Neural cell (in vitro differentiated cells): ENCODE data around the gene ACOXL. TPM values are rescaled to one million over a fixed set of nuclear protein-coding genes. Genes with fewer than 3 reads are reported as not detected.

ENCODE experiments used
- H2AFZ ChIP-seq: fragments of 200-600, 300-800 bp; sonication (generic), shearing (Covaris generic); 2 replicates; pipeline ENCODE4 v1.6.0; 2014; ENCODE audit warnings: low read depth, mild to moderate bottlenecking, antibody characterized with exemption, low read length, moderate library complexity
- H3F3A ChIP-seq: fragments of 200-600 bp; shearing (Covaris generic); 2 replicates; pipeline ENCODE4 v1.6.1; 2016; ENCODE audit warnings: mild to moderate bottlenecking, moderate library complexity, mixed read lengths, antibody characterized with exemption, low read length; ENCODE audit not compliant: insufficient read depth, poor library complexity, severe bottlenecking
- H3K27ac ChIP-seq: fragments of 200-600, 300-800 bp; sonication (generic), shearing (Covaris generic); 2 replicates; pipeline ENCODE4 v1.5.1; 2014; ENCODE audit warnings: mild to moderate bottlenecking, low read length, moderate library complexity
- H3K27me3 ChIP-seq: fragments of 300-800, 200-600 bp; sonication (generic), shearing (Covaris generic); 2 replicates; pipeline ENCODE4 v1.6.0; 2014; ENCODE audit warnings: mild to moderate bottlenecking, low read depth, low read length, moderate library complexity; ENCODE audit not compliant: insufficient read depth
- H3K36me3 ChIP-seq: fragments of 300-800, 200-600 bp; sonication (generic), shearing (Covaris generic); 2 replicates; pipeline ENCODE4 v1.5.1; 2014; ENCODE audit warnings: mild to moderate bottlenecking, antibody characterized with exemption, low read length, moderate library complexity; ENCODE audit not compliant: insufficient read depth
- H3K4me2 ChIP-seq: fragments of 300-800, 200-600 bp; sonication (generic), shearing (Covaris generic); 2 replicates; pipeline ENCODE4 v1.6.0; 2014; ENCODE audit warnings: mild to moderate bottlenecking, low read length
- H3K4me3 ChIP-seq: fragments of 300-800, 200-600 bp; sonication (generic), shearing (Covaris generic); 2 replicates; pipeline ENCODE4 v1.5.1; 2014; ENCODE audit warnings: mild to moderate bottlenecking, low read length, moderate library complexity
- H3K79me2 ChIP-seq: fragments of 200-600 bp; shearing (Covaris generic); replicated peaks from 2 replicates; pipeline ENCODE4 v1.6.0; 2014; ENCODE audit warnings: mild to moderate bottlenecking, low read length, moderate library complexity; ENCODE audit not compliant: insufficient read depth
- H3K9ac ChIP-seq: fragments of 300-800, 200-600 bp; sonication (generic), shearing (Covaris generic); 2 replicates; pipeline ENCODE4 v1.6.1; 2016; ENCODE audit warnings: mild to moderate bottlenecking, low read length, mixed read lengths
- H3K9me2 ChIP-seq: fragments of 200-600 bp; shearing (Covaris generic); 2 replicates; pipeline ENCODE4 v1.6.1; 2016; ENCODE audit warnings: mild to moderate bottlenecking, low read length, mixed read lengths; ENCODE audit not compliant: insufficient read depth
- H3K9me3 ChIP-seq: fragments of 200-600, 300-800 bp; sonication (generic), shearing (Covaris generic); 2 replicates; pipeline ENCODE4 v1.6.1; 2016; ENCODE audit warnings: mild to moderate bottlenecking, mixed run types, low read length, moderate library complexity, mixed read lengths
- H4K20me1 ChIP-seq: fragments of 200-600 bp; shearing (Covaris generic); 2 replicates; pipeline ENCODE4 v1.6.1; 2016; ENCODE audit warnings: mild to moderate bottlenecking, mixed run types; ENCODE audit not compliant: insufficient read depth
- EZH2 ChIP-seq: fragments of 200-600, 300-800 bp; shearing (Covaris generic), sonication (generic); IDR thresholded peaks from 2 replicates; pipeline ENCODE4 v1.6.1; 2014; ENCODE audit warnings: antibody characterized with exemption, low read length, borderline replicate concordance, mild to moderate bottlenecking; ENCODE audit not compliant: insufficient read depth, poor library complexity, severe bottlenecking
- MXI1 ChIP-seq: fragments of 450-650 bp; conservative IDR thresholded peaks from 2 replicates; pipeline ENCODE4 v1.6.1; 2014; ENCODE audit warnings: antibody characterized with exemption, mild to moderate bottlenecking; ENCODE audit not compliant: poor library complexity, severe bottlenecking
- POLR2AphosphoS5 ChIP-seq: IDR thresholded peaks from 2 replicates; pipeline ENCODE4 v1.6.1; 2012
- RAD21 ChIP-seq: fragments of 450-650 bp; conservative IDR thresholded peaks from 2 replicates; pipeline ENCODE4 v1.6.1; 2014; ENCODE audit warnings: antibody characterized with exemption, mild to moderate bottlenecking, moderate library complexity
- SMC3 ChIP-seq: fragments of 450-650 bp; conservative IDR thresholded peaks from 2 replicates; pipeline ENCODE4 v1.6.1; 2014; ENCODE audit warnings: antibody characterized with exemption, mild to moderate bottlenecking, moderate library complexity; ENCODE audit not compliant: poor library complexity
- TAF1 ChIP-seq: IDR thresholded peaks from 2 replicates; pipeline ENCODE4 v1.6.1; 2012; ENCODE audit warnings: low read depth
- polyA plus RNA-seq: library from polyadenylated mRNA; depleted of rRNA; stranded (reverse); fragments of >200 nt; gene quantifications from 2 replicates; pipeline ENCODE4 v1.2.3, GENCODE V29; 2014
- TF ChIP-seq, protein P1 (sequence below): IDR thresholded peaks from 2 replicates; pipeline ENCODE4 v1.6.1; 2012; ENCODE audit warnings: borderline replicate concordance
- TF ChIP-seq, protein P2 (sequence below): fragments of 450-650 bp; IDR thresholded peaks from 2 replicates; pipeline ENCODE4 v1.5.1; 2014; ENCODE audit warnings: antibody characterized with exemption, mild to moderate bottlenecking, moderate library complexity; ENCODE audit not compliant: poor library complexity, severe bottlenecking

The ACOXL gene
- polyA plus RNA-seq, 1 donor from 2014 or later: not detected

DNA sequence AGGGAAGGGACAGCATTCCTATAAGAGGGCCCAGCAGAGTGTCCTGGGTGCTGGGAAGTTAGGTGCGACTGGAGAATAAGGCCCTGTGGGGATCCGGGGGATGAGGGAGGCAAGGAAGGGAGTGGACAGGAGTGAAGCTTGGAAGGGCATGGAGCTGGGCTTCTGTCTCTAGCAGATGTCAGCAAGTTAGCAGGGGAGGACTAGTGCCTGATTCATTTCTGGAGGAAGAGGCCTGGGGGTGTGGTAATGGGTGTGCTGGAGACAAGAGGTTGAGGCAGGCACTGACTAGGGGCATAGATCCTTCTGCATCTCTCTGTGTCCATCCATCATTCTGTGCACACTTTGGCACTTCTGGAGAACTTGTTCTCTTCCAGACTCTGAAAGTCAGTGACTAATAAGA is 134.7 kb downstream of the ACOXL start:
- H3K27ac ChIP-seq: no peak overlapping the region
- H3K79me2 ChIP-seq: no peaks in the 10 kb centered on the region
- H3K9ac ChIP-seq: no peak overlapping the region
- H3F3A ChIP-seq: no peaks in the 10 kb centered on the region
- H4K20me1 ChIP-seq: no peaks in the 10 kb centered on the region
- no peak overlapping the region for H3K4me2 ChIP-seq
- no peaks in the 10 kb centered on the region for H3K36me3 ChIP-seq
- H3K4me3 ChIP-seq: no peak overlapping the region
- H3K9me2 ChIP-seq: no peaks in the 10 kb centered on the region
- no peak for TF ChIP-seq POLR2AphosphoS5
- no peaks in the 10 kb centered on the region for H3K9me3 ChIP-seq
- no peak overlapping the region for H2AFZ ChIP-seq
- peaks cover 5% of the 10 kb centered on the region for H3K27me3 ChIP-seq

GRCh38 chr2:110868971-110869370 is 136.6 kb downstream of the ACOXL start:
- Histone ChIP-seq H3K36me3 (no peaks in the 10 kb centered on the region), H3K9me3 (no peaks in the 10 kb centered on the region), H3K79me2 (no peaks in the 10 kb centered on the region), H3F3A (no peaks in the 10 kb centered on the region), H2AFZ (no peak overlapping the region), H3K27ac (no peak overlapping the region), H3K9ac (no peak overlapping the region), H3K4me2 (no peak overlapping the region), H3K9me2 (no peaks in the 10 kb centered on the region), H3K27me3 (peaks cover 5% of the 10 kb centered on the region), H3K4me3 (no peak overlapping the region), H4K20me1 (no peaks in the 10 kb centered on the region)
- TF ChIP-seq, protein P1, sequence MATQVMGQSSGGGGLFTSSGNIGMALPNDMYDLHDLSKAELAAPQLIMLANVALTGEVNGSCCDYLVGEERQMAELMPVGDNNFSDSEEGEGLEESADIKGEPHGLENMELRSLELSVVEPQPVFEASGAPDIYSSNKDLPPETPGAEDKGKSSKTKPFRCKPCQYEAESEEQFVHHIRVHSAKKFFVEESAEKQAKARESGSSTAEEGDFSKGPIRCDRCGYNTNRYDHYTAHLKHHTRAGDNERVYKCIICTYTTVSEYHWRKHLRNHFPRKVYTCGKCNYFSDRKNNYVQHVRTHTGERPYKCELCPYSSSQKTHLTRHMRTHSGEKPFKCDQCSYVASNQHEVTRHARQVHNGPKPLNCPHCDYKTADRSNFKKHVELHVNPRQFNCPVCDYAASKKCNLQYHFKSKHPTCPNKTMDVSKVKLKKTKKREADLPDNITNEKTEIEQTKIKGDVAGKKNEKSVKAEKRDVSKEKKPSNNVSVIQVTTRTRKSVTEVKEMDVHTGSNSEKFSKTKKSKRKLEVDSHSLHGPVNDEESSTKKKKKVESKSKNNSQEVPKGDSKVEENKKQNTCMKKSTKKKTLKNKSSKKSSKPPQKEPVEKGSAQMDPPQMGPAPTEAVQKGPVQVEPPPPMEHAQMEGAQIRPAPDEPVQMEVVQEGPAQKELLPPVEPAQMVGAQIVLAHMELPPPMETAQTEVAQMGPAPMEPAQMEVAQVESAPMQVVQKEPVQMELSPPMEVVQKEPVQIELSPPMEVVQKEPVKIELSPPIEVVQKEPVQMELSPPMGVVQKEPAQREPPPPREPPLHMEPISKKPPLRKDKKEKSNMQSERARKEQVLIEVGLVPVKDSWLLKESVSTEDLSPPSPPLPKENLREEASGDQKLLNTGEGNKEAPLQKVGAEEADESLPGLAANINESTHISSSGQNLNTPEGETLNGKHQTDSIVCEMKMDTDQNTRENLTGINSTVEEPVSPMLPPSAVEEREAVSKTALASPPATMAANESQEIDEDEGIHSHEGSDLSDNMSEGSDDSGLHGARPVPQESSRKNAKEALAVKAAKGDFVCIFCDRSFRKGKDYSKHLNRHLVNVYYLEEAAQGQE: no peak
- no peak for TF ChIP-seq SMC3
- no peak for TF ChIP-seq RAD21
- no peak for TF ChIP-seq TAF1
- TF ChIP-seq POLR2AphosphoS5: no peak
- no peak for TF ChIP-seq MXI1
- TF ChIP-seq, protein P2, sequence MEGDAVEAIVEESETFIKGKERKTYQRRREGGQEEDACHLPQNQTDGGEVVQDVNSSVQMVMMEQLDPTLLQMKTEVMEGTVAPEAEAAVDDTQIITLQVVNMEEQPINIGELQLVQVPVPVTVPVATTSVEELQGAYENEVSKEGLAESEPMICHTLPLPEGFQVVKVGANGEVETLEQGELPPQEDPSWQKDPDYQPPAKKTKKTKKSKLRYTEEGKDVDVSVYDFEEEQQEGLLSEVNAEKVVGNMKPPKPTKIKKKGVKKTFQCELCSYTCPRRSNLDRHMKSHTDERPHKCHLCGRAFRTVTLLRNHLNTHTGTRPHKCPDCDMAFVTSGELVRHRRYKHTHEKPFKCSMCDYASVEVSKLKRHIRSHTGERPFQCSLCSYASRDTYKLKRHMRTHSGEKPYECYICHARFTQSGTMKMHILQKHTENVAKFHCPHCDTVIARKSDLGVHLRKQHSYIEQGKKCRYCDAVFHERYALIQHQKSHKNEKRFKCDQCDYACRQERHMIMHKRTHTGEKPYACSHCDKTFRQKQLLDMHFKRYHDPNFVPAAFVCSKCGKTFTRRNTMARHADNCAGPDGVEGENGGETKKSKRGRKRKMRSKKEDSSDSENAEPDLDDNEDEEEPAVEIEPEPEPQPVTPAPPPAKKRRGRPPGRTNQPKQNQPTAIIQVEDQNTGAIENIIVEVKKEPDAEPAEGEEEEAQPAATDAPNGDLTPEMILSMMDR: no peak
- TF ChIP-seq EZH2: no peak
